SK-N-SH treated with all-trans-retinoic acid at 6 μM for 48 hours (cell line): ENCODE data around the gene LPAR3.

Experiments used
- ESRRG ChIP-seq: fragments of 250-450 bp; sonication (Bioruptor Pico); IDR thresholded peaks from 2 replicates; pipeline ENCODE4 v1.6.1; 2021; ENCODE audit warnings: mild to moderate bottlenecking
- PPARA ChIP-seq: fragments of 250-450 bp; sonication (Bioruptor Pico); IDR thresholded peaks from 2 replicates; pipeline ENCODE4 v1.5.0; 2020; ENCODE audit warnings: mild to moderate bottlenecking, borderline replicate concordance
- ZC3H10 ChIP-seq: fragments of 250-450 bp; sonication (Bioruptor Pico); IDR thresholded peaks from 2 replicates; pipeline ENCODE4 v1.5.1; 2021; ENCODE audit warnings: mild to moderate bottlenecking, moderate library complexity
- ZFP3 ChIP-seq: fragments of 250-450 bp; sonication (Bioruptor Pico); IDR thresholded peaks from 2 replicates; pipeline ENCODE4 v1.5.0; 2020; ENCODE audit warnings: mild to moderate bottlenecking, moderate library complexity

DNA sequence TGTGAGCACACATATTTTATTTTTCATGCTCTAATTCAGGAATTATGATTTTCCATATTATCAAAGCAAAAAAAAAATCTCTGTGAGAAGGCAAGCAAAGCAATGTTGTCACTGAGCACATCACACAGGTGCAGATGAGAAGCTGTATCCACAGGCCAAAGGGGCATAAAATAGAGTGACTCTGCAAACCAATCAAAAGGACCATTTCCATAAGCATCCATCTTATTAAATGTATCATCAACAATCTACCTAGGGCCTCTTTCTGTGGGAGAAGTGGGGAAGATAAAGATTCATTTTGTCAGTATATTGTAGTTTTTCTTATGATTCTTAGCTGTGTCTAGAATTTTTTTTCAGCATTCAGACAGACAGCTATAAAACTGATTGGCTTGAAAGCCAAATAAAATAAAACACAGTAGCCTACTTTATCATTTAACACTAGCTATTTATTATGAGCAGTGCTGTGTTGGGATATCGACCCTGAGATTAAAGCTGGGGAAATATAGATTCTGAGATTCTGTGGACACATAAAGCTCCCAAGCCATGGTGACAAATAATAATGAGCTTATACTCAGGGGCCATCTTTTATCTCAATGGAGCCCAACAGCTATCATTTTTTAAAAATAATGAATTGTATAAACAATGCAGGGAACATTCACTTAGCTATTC is 90.3 kb downstream of the LPAR3 start:
- TF ChIP-seq ESRRG (CRISPR knock-in tag), result no peak
- no peak for TF ChIP-seq ZC3H10 (CRISPR knock-in tag)
- no peak for TF ChIP-seq ZFP3
- TF ChIP-seq PPARA (CRISPR knock-in tag), result no peak
